Right lobe of liver (tissue), 6 donors: ENCODE measurements around the gene CRYBB1. TPM values are rescaled to one million over a fixed set of nuclear protein-coding genes. Genes with fewer than 3 reads are reported as not detected.

Experiments used
- ATAC-seq, 4 donors: fragments of 200-7000 bp; cut with Tn5 transposase; one replicate each; pipeline ENCODE4 v1.9.1; 2020; ENCODE audit warnings: mild to moderate bottlenecking in 4 of 4, moderate library complexity in 4 of 4
- DNase-seq, 3 donors: peaks; one replicate each; pipeline ENCODE4 v3.0.0-alpha.2; 2020
- H3K27ac ChIP-seq, 3 donors: fragments of 200-600 bp; one replicate each; pipeline ENCODE4 v1.8.0; 2022
- H3K27me3 ChIP-seq, 2 donors: fragments of 200-600 bp; one replicate each; pipeline ENCODE4 v1.8.0; 2022
- H3K36me3 ChIP-seq, 4 donors: fragments of 200-600 bp; sonication (generic) in 1 of 4; one replicate each; pipeline versions ENCODE4 v1.5.1 to v1.8.0; 2017 to 2022; ENCODE audit warnings: control low read depth in 1 of 4
- H3K4me1 ChIP-seq, 4 donors: fragments of 200-600 bp; sonication (generic) in 1 of 4; one replicate each; pipeline versions ENCODE4 v1.5.1 to v1.8.0; 2017 to 2022; ENCODE audit warnings: control low read depth in 1 of 4
- H3K4me3 ChIP-seq, 3 donors: fragments of 200-600 bp; one replicate each; pipeline ENCODE4 v1.8.0; 2022
- H3K9me3 ChIP-seq, 4 donors: fragments of 200-600 bp; sonication (generic) in 1 of 4; one replicate each; pipeline versions ENCODE4 v1.5.1 to v1.8.0; 2017 to 2022; ENCODE audit warnings: control low read depth in 1 of 4
- POLR2A ChIP-seq: fragments of 450-650 bp; IDR thresholded peaks from one replicate; pipeline ENCODE4 v1.6.1; 2017; ENCODE audit warnings: antibody characterized with exemption, mild to moderate bottlenecking
- WGBS: methylation state at CpG from one replicate; pipeline ENCODE4 v1.1.6; 2018; ENCODE audit warnings: low coverage, low lambda C conversion rate; ENCODE audit not compliant: insufficient coverage; ENCODE audit errors: missing lambda C conversion rate; 5-methylcytosine and 5-hydroxymethylcytosine counted together
- intact Hi-C, 2 donors: fragments of 100-400 bp; cut with DNase I; formaldehyde crosslinking; loops; one replicate each; pipeline versions ENCODE4 v1.11.2 to v1.14.1; 2022
- total RNA-seq, 6 experiments: library from RNA; depleted of rRNA in 2 of 6; stranded (reverse); fragments of >200 nt in 2 of 6; fragmentation: NEBNext Ultra II Directional in 3 of 6; extraction: Animal tissue kit (Norgen Biotek cat#: 25700) in 3 of 6; gene quantifications; one replicate each; pipeline versions ENCODE4 v1.1.0 to v1.2.4, GENCODE V29; 2016 to 2023
- TF ChIP-seq, protein P1 (sequence below), 4 donors: fragments of 200-600 bp in 3 of 4; fragments of 450-650 bp in 1 of 4; IDR thresholded peaks; one replicate each; pipeline versions ENCODE4 v1.5.1 to v1.8.0; 2016 to 2022; ENCODE audit warnings: antibody characterized with exemption in 4 of 4, mild to moderate bottlenecking in 2 of 4
- donor health status: DM: no; HTN: yes; CAD: no.
- donor health status: DM: no; HTN: no; CAD: no.
- donor health status: DM: no; HTN: no; CAD: no.
- donor health status: DM: no; HTN: yes; CAD: no.
- donor health status: DM: no; HTN: yes; CAD: no.

CRYBB1 gene
- total RNA-seq, 6 experiments from 2014 or later: 0.53 to 0.59 TPM; not detected in 4

- DNase-seq (no peak), ATAC-seq (peak in 2 of 4 donors; percentile 7 to 29)
- Histone ChIP-seq H3K36me3 (peaks cover 0 to 4% (median 0%) of the 10 kb centered on the region in 4 donors), H3K4me1 (peaks cover 0 to 15% (median 0%) of the 10 kb centered on the region in 4 donors), H3K27ac (no peak overlapping the region), H3K4me3 (no peak overlapping the region), H3K9me3 (no peaks in the 10 kb centered on the region), H3K27me3 (no peaks in the 10 kb centered on the region)
- intact Hi-C loops: no loop called here
- WGBS: 32% methylated on average over 7 of the region's 10 CpGs
- TF ChIP-seq, protein P1, sequence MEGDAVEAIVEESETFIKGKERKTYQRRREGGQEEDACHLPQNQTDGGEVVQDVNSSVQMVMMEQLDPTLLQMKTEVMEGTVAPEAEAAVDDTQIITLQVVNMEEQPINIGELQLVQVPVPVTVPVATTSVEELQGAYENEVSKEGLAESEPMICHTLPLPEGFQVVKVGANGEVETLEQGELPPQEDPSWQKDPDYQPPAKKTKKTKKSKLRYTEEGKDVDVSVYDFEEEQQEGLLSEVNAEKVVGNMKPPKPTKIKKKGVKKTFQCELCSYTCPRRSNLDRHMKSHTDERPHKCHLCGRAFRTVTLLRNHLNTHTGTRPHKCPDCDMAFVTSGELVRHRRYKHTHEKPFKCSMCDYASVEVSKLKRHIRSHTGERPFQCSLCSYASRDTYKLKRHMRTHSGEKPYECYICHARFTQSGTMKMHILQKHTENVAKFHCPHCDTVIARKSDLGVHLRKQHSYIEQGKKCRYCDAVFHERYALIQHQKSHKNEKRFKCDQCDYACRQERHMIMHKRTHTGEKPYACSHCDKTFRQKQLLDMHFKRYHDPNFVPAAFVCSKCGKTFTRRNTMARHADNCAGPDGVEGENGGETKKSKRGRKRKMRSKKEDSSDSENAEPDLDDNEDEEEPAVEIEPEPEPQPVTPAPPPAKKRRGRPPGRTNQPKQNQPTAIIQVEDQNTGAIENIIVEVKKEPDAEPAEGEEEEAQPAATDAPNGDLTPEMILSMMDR (IDR thresholded peaks at IDR 0.05): no peak
- no peak for TF ChIP-seq POLR2A
These were observed 47.7 kb downstream of the CRYBB1 start for GRCh38 chr22:26570115-26570514.

DNA sequence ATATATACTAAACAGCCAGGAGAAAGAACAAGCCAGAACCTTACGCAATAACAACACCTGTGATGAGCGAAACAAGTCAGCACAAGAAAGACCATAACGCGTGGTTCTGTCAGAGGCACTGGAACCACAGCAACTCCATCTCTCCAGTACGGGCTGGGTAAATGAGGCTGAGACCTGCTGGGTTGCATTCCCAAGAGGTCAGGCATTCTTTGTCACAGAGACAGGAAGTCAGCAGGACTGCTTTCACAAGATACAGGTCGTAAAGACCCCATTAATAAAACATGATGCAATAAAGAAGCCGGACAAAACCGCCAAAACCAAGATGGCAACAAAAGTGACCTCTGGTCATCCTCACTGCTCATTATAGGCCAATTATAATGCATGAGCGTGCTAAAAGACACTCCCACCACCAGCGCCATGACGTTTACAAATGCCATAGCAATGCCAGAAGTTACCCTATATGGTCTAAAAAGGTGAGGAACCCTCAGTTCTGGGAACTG lies 49.6 kb downstream of the CRYBB1 start:
- Histone ChIP-seq H3K9me3 (no peaks in the 10 kb centered on the region), H3K36me3 (peaks cover 0 to 14% (median 1%) of the 10 kb centered on the region in 4 donors), H3K4me3 (no peak overlapping the region), H3K27ac (peak overlapping the region in 1 of 3 donors; percentile 10), H3K27me3 (no peaks in the 10 kb centered on the region), H3K4me1 (peaks cover 0 to 17% (median 6%) of the 10 kb centered on the region in 4 donors)
- intact Hi-C loops: no loop called here
- ATAC-seq: peak in 2 of 4 donors; percentile 9 to 12
- WGBS: 56% methylated on average over 11 of the region's 11 CpGs
- no peak for DNase-seq
- TF ChIP-seq, protein P1 (IDR thresholded peaks at IDR 0.05): no peak
- no peak for TF ChIP-seq POLR2A

DNA sequence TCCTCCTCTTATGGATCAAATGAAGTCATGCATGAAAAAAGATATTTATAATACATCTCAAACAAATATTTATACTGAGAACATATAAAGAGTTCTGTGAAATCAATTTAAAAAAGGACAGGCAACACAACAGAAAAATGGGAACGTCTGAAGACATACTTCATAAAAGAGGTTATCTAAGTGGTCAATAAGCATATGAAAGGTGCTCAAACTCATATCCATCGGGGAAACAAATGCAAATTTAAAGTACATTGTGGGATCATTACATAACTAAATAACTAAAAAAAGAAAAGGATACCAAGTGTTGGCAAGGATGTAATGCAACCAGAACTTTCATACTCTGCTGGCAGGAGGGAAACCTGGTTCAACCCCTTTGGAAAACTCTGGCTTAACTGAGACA lies 50.2 kb downstream of the CRYBB1 start:
- no peak overlapping the region for H3K4me3 ChIP-seq
- DNase-seq (no peak), ATAC-seq (no peak)
- no peaks in the 10 kb centered on the region for H3K27me3 ChIP-seq
- intact Hi-C loops: no loop called here
- peak overlapping the region in 1 of 3 donors; percentile 19 for H3K27ac ChIP-seq
- peaks cover 0 to 14% (median 1%) of the 10 kb centered on the region in 4 donors for H3K36me3 ChIP-seq
- TF ChIP-seq, protein P1 (IDR thresholded peaks at IDR 0.05): no peak
- TF ChIP-seq POLR2A: no peak
- WGBS: 33% methylated on average over 2 of the region's 2 CpGs
- H3K9me3 ChIP-seq: no peaks in the 10 kb centered on the region
- H3K4me1 ChIP-seq: peaks cover 0 to 24% (median 8%) of the 10 kb centered on the region in 4 donors

DNA sequence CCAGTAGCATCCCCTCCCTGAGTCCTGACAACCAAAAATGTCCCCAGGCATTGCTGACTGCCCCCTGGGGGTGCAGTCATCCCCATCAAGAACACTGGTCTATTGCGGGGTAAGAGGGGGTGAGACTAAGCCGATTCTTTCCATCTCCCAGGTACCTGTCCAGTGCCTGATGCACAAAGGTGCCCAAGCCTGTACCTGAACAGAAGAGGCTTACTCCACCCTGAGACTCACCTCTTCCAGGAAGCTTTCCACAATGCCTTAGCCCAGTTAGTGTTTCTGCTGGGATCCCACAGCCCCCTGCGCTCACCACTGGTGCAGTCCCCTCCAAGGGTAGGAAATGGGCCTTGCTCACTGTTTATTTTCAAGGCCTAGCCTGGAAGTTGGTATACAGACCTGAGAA lies 50.8 kb downstream of the CRYBB1 start:
- WGBS: 84% methylated on average over 3 of the region's 3 CpGs
- intact Hi-C loops: no loop called here
- peaks cover 1 to 30% (median 11%) of the 10 kb centered on the region in 4 donors for H3K4me1 ChIP-seq
- H3K36me3 ChIP-seq: peaks cover 0 to 14% (median 1%) of the 10 kb centered on the region in 4 donors
- H3K9me3 ChIP-seq: no peaks in the 10 kb centered on the region
- DNase-seq (no peak), ATAC-seq (no peak)
- H3K4me3 ChIP-seq: no peak overlapping the region
- H3K27ac ChIP-seq: no peak overlapping the region
- TF ChIP-seq, protein P1 (IDR thresholded peaks at IDR 0.05): no peak
- TF ChIP-seq POLR2A: no peak
- no peaks in the 10 kb centered on the region for H3K27me3 ChIP-seq
